ENCODE measurements around the gene TRAFD1. TPM values are rescaled to one million over a fixed set of nuclear protein-coding genes. Genes with fewer than 3 reads are reported as not detected.

TRAFD1 gene
- total and polyA plus RNA-seq, 9 of the 15 experiments (the other 6 are each of a cell fraction or from before 2014, with no cell fraction given): 41.3 to 85.5 (median 54.5) TPM

- TF ChIP-seq RREB1 (CRISPR knock-in tag; IDR thresholded peaks at IDR 0.05) (no peak), SPI1 (IDR thresholded peaks at IDR 0.05; ENCODE audit: borderline replicate concordance, low read depth, low read length) (no peak), RNF2 (IDR thresholded peaks at IDR 0.05) (no peak), MAX (CRISPR knock-in tag; IDR thresholded peaks at IDR 0.05) (no peak), CEBPB (tag; IDR thresholded peaks at IDR 0.05) (no peak), POLR2G (IDR thresholded peaks at IDR 0.05; ENCODE audit: low read depth, low read length) (no peak), ZNF217 (CRISPR knock-in tag; IDR thresholded peaks at IDR 0.05) (no peak), SP2 (IDR thresholded peaks at IDR 0.05; ENCODE audit: extremely low read depth, low read depth, low read length, poor library complexity, severe bottlenecking) (no peak), MIER1 (IDR thresholded peaks at IDR 0.05; ENCODE audit: low read depth) (no peak), EP300 (IDR thresholded peaks at IDR 0.05; ENCODE audit: low read length) (0 out of 2 replicates have a peak, but pooled peaks have one; percentile 4), ARID3A (IDR thresholded peaks at IDR 0.05; ENCODE audit: borderline replicate concordance, low read depth, low read length) (0 out of 2 replicates have a peak, but pooled peaks have one; percentile 7), NFE2 (IDR thresholded peaks at IDR 0.05; ENCODE audit: low read depth) (peak; percentile 69), NR2C2 (CRISPR knock-in tag; IDR thresholded peaks at IDR 0.05) (no peak), NR2C2 (tag; IDR thresholded peaks at IDR 0.05) (0 out of 2 replicates have a peak, but pooled peaks have one; percentile 28), ARID1B (IDR thresholded peaks at IDR 0.05) (0 out of 2 replicates have a peak, but pooled peaks have one; percentile 1), ZNF316 (IDR thresholded peaks at IDR 0.05) (peak; percentile 28; the same call in 1 of the 2 replicates)
These were observed 9.9 kb upstream of the TRAFD1 start (continued) for GRCh38 chr12:112115259-112116045.
